Coronary artery (tissue), 2 donors: ENCODE data around the gene FKBP7.
"Not testable (repeated sequence)": the region's sequence is repeated elsewhere in the genome, so short reads cannot be mapped to it uniquely, and the experiment has no call there.

Experiments used
- DNase-seq: peaks from one replicate; pipeline ENCODE4 v3.0.0-alpha.2; 2017; ENCODE audit warnings: low spot score
- H3K27ac ChIP-seq, 2 donors: fragments of 200-600 bp; sonication (generic); one replicate each; pipeline ENCODE4 v1.5.1; 2016 to 2019
- H3K4me3 ChIP-seq: fragments of 200-600 bp; sonication (generic); 2 replicates; pipeline ENCODE4 v1.5.1; 2016; ENCODE audit warnings: mild to moderate bottlenecking, moderate library complexity
- TF ChIP-seq, protein P1 (sequence below): fragments of 200-600 bp; sonication (generic); IDR thresholded peaks from one replicate; pipeline ENCODE4 v1.5.1; 2019; ENCODE audit warnings: antibody characterized with exemption

Gene FKBP7, protein sequence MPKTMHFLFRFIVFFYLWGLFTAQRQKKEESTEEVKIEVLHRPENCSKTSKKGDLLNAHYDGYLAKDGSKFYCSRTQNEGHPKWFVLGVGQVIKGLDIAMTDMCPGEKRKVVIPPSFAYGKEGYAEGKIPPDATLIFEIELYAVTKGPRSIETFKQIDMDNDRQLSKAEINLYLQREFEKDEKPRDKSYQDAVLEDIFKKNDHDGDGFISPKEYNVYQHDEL

DNA sequence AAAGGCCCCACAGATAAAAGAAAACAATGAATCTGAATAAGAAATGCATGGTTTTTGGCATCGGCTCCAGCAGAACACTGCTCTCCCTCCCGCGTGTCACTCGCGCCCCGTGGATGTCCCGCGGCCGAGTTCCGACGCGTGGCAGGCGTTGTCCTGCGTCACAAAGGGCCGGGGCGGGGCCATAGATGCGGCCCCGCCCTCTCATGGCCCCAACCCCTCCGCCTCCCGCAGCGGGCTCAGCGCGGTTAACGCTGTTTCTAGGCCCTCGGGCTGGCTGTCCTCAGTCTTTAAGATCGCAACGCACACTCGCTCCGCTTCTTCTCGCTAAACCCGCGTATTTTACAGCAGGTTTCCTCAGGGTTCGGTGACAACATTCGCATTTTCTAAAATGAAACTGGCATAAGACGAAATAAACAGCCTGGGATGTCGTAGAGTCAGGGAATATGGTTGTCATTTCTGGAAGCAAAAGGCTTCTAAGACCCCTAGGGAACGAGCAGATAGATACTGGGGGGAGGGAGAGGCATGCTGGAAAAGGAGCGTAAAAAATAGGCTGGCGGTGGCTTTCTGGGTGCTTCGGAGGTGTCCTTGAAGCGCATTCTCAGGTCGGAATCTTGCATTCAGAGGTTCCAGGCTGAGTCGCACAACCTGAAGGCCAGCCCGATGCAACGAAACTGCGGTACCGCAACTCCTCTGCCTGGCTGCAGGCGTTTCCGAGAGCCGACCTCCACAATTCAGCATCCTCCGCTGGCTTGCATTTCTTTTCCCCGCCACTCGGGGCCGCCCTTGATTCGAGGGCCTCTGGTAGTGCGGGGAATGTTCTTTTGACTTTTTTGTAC lies at the start of gene FKBP7:
FKBP7 (minus strand) TSS at position 162 of the 836 bp plus-strand sequence; CDS start at position 61, 101 bp downstream.
- DNase-seq, result peak; percentile 91
- TF ChIP-seq, protein P1, sequence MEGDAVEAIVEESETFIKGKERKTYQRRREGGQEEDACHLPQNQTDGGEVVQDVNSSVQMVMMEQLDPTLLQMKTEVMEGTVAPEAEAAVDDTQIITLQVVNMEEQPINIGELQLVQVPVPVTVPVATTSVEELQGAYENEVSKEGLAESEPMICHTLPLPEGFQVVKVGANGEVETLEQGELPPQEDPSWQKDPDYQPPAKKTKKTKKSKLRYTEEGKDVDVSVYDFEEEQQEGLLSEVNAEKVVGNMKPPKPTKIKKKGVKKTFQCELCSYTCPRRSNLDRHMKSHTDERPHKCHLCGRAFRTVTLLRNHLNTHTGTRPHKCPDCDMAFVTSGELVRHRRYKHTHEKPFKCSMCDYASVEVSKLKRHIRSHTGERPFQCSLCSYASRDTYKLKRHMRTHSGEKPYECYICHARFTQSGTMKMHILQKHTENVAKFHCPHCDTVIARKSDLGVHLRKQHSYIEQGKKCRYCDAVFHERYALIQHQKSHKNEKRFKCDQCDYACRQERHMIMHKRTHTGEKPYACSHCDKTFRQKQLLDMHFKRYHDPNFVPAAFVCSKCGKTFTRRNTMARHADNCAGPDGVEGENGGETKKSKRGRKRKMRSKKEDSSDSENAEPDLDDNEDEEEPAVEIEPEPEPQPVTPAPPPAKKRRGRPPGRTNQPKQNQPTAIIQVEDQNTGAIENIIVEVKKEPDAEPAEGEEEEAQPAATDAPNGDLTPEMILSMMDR, result peak; percentile 28
- H3K4me3 ChIP-seq, result peak within 1 kb of the TSS; percentile 96
- peak within 1 kb of the TSS; percentile 90 to 95 for H3K27ac ChIP-seq

DNA sequence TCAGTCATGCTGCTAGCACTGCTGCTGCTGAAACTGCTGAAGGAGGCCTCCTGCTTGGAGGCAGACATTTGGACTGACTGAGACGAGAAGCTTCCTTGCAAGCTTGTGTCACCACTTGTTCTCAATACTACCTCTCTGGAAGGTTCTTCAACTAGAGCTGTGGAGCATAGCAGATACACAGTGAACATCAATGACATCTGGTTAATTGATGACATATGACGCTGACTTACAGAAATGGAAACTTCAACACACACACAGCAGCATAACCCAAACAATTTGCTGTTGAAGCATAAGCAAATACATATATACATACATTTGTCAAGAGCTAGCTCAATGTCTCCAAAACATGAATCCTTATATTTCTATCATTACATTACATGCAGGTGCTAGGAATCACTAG lies 49.2 kb upstream of the FKBP7 start:
- Histone ChIP-seq H3K4me3 (no peak overlapping the region), H3K27ac (no peak overlapping the region)
- DNase-seq, result no peak
- TF ChIP-seq, protein P1, result no peak

DNA sequence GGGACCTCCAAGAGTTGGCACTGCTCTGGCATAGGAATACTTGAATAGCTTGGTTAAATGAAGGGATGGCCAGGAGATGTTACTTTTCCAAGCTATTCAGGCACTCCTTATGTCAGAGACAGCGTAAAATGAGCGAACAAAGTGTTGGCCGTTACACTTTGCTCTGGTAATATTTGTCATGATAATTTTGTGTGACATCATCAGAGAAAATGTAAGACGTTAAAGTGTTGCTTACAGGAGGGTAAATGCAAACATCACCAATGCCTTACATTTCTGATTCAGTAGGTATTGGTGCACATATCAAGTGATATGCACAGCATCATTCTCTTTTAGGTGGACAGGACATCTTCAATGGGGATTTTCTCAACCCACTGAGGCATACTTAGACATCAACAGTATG lies 47.9 kb upstream of the FKBP7 start:
- DNase-seq, result no peak
- Histone ChIP-seq H3K27ac (no peak overlapping the region), H3K4me3 (no peak overlapping the region)
- TF ChIP-seq, protein P1, result no peak

DNA sequence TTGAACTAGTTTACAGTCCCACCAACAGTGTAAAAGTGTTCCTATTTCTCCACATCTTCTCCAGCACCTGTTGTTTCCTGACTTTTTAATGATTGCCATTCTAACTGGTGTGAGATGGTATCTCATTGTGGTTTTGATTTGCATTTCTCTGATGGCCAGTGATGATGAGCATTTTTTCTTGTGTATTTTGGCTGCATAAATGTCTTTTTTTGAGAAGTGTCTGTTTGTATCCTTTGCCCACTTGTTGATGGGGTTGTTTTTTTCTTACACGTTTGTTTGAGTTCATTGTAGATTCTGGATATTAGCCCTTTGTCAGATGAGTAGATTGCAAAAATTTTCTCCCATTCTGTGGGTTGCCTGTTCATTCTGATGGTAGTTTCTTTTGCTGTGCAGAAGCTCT lies 47.1 kb upstream of the FKBP7 start:
- not testable (repeated sequence) for DNase-seq, H3K4me3 ChIP-seq, H3K27ac ChIP-seq

DNA sequence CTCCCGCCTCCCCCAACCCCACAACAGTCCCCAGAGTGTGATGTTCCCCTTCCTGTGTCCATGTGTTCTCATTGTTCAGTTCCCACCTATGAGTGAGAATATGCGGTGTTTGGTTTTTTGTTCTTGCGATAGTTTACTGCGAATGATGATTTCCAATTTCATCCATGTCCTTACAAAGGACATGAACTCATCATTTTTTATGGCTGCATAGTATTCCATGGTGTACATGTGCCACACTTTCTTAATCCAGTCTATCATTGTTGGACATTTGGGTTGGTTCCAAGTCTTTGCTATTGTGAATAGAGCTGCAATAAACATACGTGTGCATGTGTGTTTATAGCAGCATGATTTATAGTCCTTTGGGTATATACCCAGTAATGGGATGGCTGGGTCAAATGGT lies 46.6 kb upstream of the FKBP7 start:
- not testable (repeated sequence) for DNase-seq, H3K27ac ChIP-seq, H3K4me3 ChIP-seq

DNA sequence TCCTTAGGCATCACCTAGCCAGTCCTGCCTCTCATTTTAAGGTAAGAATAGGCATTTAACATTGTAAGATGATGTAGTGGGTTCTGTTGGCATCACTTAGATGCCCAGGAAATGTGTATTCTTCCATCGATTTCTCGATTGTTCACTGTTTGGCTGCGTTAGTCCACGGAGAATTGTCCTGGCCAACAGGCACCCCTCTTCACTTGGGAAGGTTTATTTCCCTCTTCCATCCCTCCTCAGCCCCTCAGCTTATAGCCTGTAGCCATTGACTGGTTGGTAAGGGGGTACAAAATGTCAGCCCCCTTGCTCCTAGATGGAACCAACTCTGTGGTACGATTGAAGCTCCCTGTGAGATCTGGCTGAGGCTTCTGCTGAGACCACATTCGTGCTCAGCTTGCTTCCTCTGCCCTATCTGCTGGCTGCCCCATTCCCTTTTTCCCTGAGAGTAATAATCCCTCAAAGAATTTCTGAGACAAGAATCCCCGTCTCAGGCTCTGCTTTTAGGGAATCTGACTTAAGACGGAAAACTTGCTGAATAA lies 45.3 kb upstream of the FKBP7 start:
- TF ChIP-seq, protein P1, result no peak
- Histone ChIP-seq H3K27ac (peak overlapping the region; percentile 64 to 82), H3K4me3 (peak overlapping the region; percentile 85)
- no peak for DNase-seq

DNA sequence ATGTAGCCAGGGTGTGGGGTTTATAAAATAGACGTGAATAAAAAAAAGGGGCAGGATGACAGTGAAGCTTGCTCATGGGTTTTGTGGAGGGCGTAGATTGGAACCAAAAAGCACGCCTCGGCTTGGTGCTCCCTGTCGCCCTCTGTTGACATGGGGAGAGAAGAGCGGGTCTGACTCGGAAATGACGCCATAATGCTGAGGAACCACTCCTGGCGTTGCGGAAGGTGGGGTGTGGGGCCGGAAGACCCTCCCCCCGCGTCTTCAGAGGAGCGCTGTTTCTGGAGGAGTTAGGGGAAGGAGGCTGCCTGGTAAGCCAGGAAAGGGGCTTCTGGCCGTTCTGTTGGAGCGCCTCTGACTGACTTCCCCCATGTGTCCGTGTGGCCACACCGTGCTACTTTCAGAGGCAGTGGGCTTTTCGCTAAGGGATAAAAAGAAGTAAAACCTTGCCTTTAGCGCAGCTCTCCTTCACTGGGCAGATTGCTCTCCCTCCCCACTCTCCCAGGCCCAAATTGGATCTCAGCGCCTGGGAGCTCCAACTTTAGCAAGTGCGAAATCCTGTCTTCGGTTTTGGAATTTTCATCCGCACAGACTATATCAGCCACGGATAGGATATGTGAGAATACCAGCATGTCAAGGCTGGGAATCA lies 44.7 kb upstream of the FKBP7 start:
- DNase-seq, result peak; percentile 88
- TF ChIP-seq, protein P1, result peak; percentile 51
- Histone ChIP-seq H3K27ac (peak overlapping the region; percentile 64 to 82), H3K4me3 (peak overlapping the region; percentile 85)
